ENCODE results near the gene CLDN7.
A peak's percentile ranks its signal among the peaks of the same experiment; 100 is the strongest.
"Not testable (repeated sequence)": the region's sequence is repeated elsewhere in the genome, so short reads cannot be mapped to it uniquely, and the experiment has no call there.

The CLDN7 gene

GRCh38 chr17:7253082-7253481 is 9.2 kb downstream of the CLDN7 start:
- DNase-seq (ENCODE audit: low read depth, low spot score): no peak

- DNase-seq (ENCODE audit: low read depth, low spot score): no peak
Measured at GRCh38 chr17:7252176-7253043, 9.9 kb downstream of the CLDN7 start, which contains the start of gene ELP5. Gene ELP5, plus strand, starts transcription at chr17:7252215. Its CDS starts 336 bp downstream, at chr17:7252551.

GRCh38 chr17:7251661-7252175 is 10.6 kb downstream of the CLDN7 start, which contains the start of gene CTDNEP1:
Gene CTDNEP1, minus strand, starts transcription at chr17:7251734. Its CDS starts 438 bp downstream, at chr17:7251296.
- peak; percentile 98 for DNase-seq (ENCODE audit: low read depth, low spot score)

GRCh38 chr17:7250695-7251627 is 11.3 kb downstream of the CLDN7 start:
- DNase-seq (ENCODE audit: low read depth, low spot score): no peak

GRCh38 chr17:7249830-7250229 is 12.4 kb downstream of the CLDN7 start:
- no peak for DNase-seq (ENCODE audit: low read depth, low spot score)

GRCh38 chr17:7249214-7249613 is 13.1 kb downstream of the CLDN7 start:
- no peak for DNase-seq (ENCODE audit: low read depth, low spot score)

GRCh38 chr17:7248796-7249195 is 13.5 kb downstream of the CLDN7 start:
- DNase-seq (ENCODE audit: low read depth, low spot score): no peak

GRCh38 chr17:7246779-7247178 is 15.5 kb downstream of the CLDN7 start:
- no peak for DNase-seq (ENCODE audit: low read depth, low spot score)

- not testable (repeated sequence) for DNase-seq (ENCODE audit: low read depth, low spot score)
Measured at GRCh38 chr17:7243838-7244237, 18.4 kb downstream of the CLDN7 start.

- no peak for DNase-seq (ENCODE audit: low read depth, low spot score)
Measured at GRCh38 chr17:7243453-7243729, 18.9 kb downstream of the CLDN7 start.

- no peak for DNase-seq (ENCODE audit: low read depth, low spot score)
Measured at GRCh38 chr17:7242717-7243452, 19.4 kb downstream of the CLDN7 start.

- DNase-seq (ENCODE audit: low read depth, low spot score): no peak
Measured at GRCh38 chr17:7241783-7242716, 20.2 kb downstream of the CLDN7 start, which contains the start of gene GABARAP. Gene GABARAP, minus strand, starts transcription at chr17:7242449. Its CDS starts 119 bp downstream, at chr17:7242330.

- no peak for DNase-seq (ENCODE audit: low read depth, low spot score)
Measured at GRCh38 chr17:7241090-7241733, 21.1 kb downstream of the CLDN7 start.

- DNase-seq (ENCODE audit: low read depth, low spot score): no peak
Measured at GRCh38 chr17:7240375-7240774, 21.9 kb downstream of the CLDN7 start.

GRCh38 chr17:7239091-7240027 is 22.9 kb downstream of the CLDN7 start, which contains the start of gene PHF23:
Gene PHF23, minus strand, starts transcription at chr17:7239457. Its CDS starts 178 bp downstream, at chr17:7239279.
- DNase-seq (ENCODE audit: low read depth, low spot score): peak; percentile 98

GRCh38 chr17:7238420-7239090 is 23.7 kb downstream of the CLDN7 start:
- no peak for DNase-seq (ENCODE audit: low read depth, low spot score)

- DNase-seq (ENCODE audit: low read depth, low spot score): no peak
Measured at GRCh38 chr17:7237761-7238419, 24.4 kb downstream of the CLDN7 start.
